Fibroblast of villous mesenchyme (primary cell): ENCODE data around the gene ELN. TPM values are rescaled to one million over a fixed set of nuclear protein-coding genes. Genes with fewer than 3 reads are reported as not detected.
A peak's percentile ranks its signal among the peaks of the same experiment; 100 is the strongest.

Experiments used
- DNase-seq: peaks from one replicate; pipeline ENCODE4 v3.0.0-alpha.2; 2010; ENCODE audit warnings: low read depth
- H3K4me3 ChIP-seq: 2 replicates; pipeline ENCODE4 v1.5.1; 2011; ENCODE audit warnings: low read depth, mild to moderate bottlenecking, low read length
- total RNA-seq: library from RNA; depleted of rRNA; stranded (reverse); fragments of >200 nt; gene quantifications from 2 replicates; pipeline ENCODE4 v1.2.3, GENCODE V29; 2012
- TF ChIP-seq, protein P1 (sequence below): IDR thresholded peaks from 2 replicates; pipeline ENCODE4 v1.5.1; 2012; ENCODE audit warnings: low read depth, mild to moderate bottlenecking, low read length; ENCODE audit not compliant: insufficient read depth

ELN gene
- total RNA-seq, 1 donor, result under 0.01 TPM

DNA sequence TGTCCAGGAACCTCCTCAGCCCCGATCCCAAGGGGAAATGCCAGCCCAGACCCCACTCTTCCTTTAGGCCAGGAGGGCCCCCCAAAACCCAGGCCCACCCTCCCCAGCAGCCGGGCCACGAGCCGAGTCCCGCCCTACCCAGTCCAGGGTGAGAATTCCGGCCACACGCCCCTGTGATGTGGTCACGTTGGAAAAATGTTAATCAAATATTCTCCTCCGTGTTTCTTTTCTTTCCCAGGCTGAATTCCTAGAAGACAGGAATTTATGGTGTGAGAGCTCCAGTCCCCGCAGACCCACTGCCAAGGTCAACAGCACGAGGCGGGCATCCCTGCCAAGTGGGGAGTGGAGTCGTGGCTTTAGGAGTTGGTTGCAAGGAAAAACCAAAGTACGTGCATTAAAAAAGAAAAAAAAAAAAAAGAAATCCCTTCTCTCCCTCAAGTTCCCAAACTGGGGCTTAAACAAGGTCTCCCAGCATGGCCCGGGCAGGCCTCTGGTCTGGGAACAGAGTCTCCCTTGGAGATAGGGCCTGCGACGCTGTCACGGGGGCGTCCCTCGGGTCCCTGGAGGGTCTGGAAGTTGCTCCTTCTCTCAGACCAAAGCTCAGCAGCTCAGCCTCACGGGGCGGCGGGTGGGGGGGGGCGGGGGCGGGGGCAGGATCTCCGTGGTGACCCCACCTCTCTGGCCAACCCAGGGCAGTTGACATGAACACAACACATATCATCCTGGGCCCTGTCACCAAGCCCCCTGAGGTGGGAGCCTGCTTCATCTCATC lies 28.1 kb upstream of the ELN start:
- no peak overlapping the region for H3K4me3 ChIP-seq
- DNase-seq, result peak; percentile 46
- TF ChIP-seq, protein P1, sequence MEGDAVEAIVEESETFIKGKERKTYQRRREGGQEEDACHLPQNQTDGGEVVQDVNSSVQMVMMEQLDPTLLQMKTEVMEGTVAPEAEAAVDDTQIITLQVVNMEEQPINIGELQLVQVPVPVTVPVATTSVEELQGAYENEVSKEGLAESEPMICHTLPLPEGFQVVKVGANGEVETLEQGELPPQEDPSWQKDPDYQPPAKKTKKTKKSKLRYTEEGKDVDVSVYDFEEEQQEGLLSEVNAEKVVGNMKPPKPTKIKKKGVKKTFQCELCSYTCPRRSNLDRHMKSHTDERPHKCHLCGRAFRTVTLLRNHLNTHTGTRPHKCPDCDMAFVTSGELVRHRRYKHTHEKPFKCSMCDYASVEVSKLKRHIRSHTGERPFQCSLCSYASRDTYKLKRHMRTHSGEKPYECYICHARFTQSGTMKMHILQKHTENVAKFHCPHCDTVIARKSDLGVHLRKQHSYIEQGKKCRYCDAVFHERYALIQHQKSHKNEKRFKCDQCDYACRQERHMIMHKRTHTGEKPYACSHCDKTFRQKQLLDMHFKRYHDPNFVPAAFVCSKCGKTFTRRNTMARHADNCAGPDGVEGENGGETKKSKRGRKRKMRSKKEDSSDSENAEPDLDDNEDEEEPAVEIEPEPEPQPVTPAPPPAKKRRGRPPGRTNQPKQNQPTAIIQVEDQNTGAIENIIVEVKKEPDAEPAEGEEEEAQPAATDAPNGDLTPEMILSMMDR, result no peak

DNA sequence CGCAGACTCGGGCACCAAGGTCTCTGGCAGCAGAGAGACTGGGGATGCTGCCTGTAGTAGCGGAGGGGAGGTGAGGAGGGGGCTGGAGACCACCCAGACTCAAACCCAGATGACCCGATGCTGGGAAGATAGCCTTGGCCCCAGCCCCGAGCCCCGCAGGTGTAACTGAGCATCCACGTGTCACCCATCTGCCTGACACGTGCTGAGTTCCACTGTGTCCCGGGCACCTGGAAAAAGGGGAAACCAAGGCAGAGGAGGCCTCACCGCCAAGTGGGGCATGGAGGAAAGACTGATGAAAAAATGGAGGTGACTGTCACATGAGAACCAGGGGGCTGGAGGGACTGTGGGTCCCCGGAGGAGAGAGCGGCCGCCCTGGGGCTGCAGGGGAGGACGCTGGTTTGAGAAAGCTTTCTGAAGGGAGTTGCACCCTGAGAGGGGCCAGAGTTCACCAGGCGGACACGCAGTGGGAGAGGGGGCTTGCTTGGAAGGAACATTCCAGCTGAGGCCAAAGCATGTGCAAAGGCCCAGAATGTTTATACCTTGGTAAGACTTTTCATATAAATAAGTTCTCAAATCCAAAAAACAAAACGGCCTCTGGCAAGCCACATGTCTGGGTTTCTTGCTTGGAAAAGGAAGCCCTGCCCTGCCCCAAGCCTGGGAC lies 27.4 kb upstream of the ELN start:
- no peak overlapping the region for H3K4me3 ChIP-seq
- DNase-seq, result peak; percentile 30
- TF ChIP-seq, protein P1, result no peak

DNA sequence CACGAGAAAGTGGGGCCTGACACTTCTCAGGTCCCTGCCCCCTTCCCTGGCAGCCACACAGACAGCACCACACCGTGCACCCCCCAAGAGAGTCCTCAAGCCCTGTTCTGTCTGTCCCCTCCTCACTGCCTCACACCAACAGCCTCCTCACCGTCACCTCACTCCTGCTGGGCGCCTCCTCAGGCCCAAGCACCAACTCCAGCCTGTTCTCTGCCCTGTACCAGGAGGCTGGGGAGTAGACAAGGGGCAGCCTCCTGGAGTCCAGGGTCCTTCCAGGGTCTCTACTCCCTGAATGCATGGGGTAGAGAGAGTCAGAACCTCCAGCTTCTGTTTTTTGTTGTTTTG lies 26.9 kb upstream of the ELN start:
- DNase-seq, result no peak
- TF ChIP-seq, protein P1, result no peak
- no peak overlapping the region for H3K4me3 ChIP-seq

DNA sequence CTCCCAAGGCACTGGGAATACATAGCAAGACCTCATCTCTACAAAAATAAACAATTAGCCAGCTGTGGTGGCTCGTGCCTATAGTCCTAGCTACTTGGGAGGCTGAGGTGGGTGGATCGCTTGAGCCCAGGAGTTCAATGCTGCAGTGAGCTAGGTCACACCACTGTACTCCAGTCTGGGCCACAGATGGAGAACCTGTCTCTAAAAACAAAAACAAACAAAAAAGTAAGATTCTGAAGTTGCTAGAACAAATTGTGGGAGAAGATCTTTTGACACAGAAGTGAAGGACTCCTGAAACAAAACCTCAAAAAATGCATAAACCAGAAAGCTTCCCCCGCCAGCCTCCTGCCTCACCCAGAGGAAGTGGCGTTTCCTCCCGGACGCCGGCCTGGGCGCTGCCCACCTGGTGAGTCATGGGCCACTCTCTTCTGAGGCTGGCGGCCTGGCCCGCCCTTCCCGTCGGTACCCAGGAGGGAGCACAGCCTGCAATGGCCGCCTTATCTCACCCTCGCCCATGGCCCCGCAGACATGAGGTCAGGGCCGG lies 25.4 kb upstream of the ELN start:
- H3K4me3 ChIP-seq, result no peak overlapping the region
- TF ChIP-seq, protein P1, result no peak
- peak; percentile 52 for DNase-seq

DNA sequence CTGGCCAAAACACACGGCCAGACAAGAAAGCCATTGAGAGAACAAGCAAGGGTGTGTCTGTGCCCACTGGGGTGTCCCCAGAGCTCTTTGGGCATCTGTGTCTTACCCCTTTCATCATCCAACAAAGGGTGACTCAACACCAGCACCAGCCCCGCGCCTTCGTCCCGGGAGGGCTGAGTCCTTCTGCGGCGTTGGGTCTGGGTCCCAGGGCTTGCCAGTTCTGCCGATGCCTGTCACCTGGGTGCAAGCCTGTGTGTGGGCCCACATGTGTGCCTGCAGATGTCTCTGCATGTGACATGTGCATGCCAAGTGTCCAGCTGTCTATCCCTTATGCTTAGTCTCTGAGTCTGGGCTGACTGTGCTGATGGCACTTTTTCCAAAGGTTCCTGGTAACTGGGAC lies 24.4 kb upstream of the ELN start:
- H3K4me3 ChIP-seq, result no peak overlapping the region
- TF ChIP-seq, protein P1, result no peak
- DNase-seq, result no peak

DNA sequence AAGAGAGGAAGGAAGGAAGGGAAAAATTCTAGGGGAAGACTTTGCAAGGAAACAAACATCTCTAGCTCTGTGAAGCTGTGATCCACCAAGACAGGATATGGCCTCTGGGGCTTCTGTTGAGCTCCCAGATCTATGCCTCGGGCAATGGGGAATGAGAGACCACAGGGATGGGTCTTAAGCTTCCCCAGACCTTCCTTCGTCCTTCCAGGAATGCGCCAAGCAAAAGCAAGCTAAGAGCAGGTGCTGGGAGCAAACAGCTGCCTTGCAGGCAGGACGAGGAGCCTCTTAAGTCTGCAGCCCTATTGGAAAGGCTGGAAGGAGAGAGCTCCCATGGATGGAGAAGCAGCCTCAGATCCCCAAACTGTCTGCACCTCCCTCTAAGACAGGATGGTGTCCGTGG lies 21.9 kb upstream of the ELN start:
- TF ChIP-seq, protein P1, result no peak
- no peak for DNase-seq
- no peak overlapping the region for H3K4me3 ChIP-seq
